GM12878 (cell line): ENCODE results near the gene TBXA2R. TPM values are rescaled to one million over a fixed set of nuclear protein-coding genes. Genes with fewer than 3 reads are reported as not detected.

ENCODE experiments used
- ATAC-seq: fragments of 200-7000 bp; cut with Tn5 transposase; 3 replicates; pipeline ENCODE4 v1.9.1; 2020; ENCODE audit warnings: mild to moderate bottlenecking, moderate library complexity
- BruUV-seq: library from RNA; stranded (reverse); fragments of 400-500 nt; replicated peaks from 2 replicates; lab custom pipeline; 2021; lab: Mats Ljungman, UMichigan
- CTCF ChIA-PET: fragments of 300-600 bp; sonication (Branson Sonifier 250); formaldehyde crosslinking; extraction: SDS; loops from one replicate; lab custom pipeline; 2021; ENCODE audit warnings: inconsistent platforms; lab: Yijun Ruan, JAX
- POLR2A ChIA-PET: fragments of 350-600 bp; formaldehyde crosslinking; extraction: SDS; loops from one replicate; lab custom pipeline; 2021; ENCODE audit warnings: inconsistent platforms; lab: Charles Lee
- RAD21 ChIA-PET: fragments of 300-600 bp; sonication (Branson Sonifier 250); formaldehyde crosslinking; loops from one replicate; lab custom pipeline; 2023; ENCODE audit warnings: antibody characterized with exemption; ENCODE audit not compliant: unreplicated experiment; lab: Charles Lee
- SMC1A ChIA-PET: fragments of 300-600 bp; sonication (Branson Sonifier 250); formaldehyde crosslinking; loops from one replicate; lab custom pipeline; 2023; ENCODE audit not compliant: unreplicated experiment, uncharacterized antibody; lab: Charles Lee
- DNase-seq: peaks from one replicate; pipeline ENCODE4 v3.0.0-alpha.2; 2011; ENCODE audit warnings: low read depth, low spot score
- FAIRE-seq: peaks from 3 replicates; lab custom pipeline; 2011; peaks lifted over from hg19 to GRCh38; lab: Jason Lieb, UNC
- H2AFZ ChIP-seq: 2 replicates; pipeline ENCODE4 v1.6.0; 2011; ENCODE audit warnings: low read depth, low read length, control low read depth; ENCODE audit not compliant: control insufficient read depth
- H3K27ac ChIP-seq: 2 replicates; pipeline ENCODE4 v1.5.1; 2011; ENCODE audit warnings: control low read depth; ENCODE audit not compliant: control insufficient read depth, insufficient read depth
- H3K27me3 ChIP-seq, 2 experiments: replicated peaks in 1 of 2; 2 replicates each; pipeline versions ENCODE4 v1.6.0 to v1.6.1; 2011; ENCODE audit warnings: low read length in 1 of 2; ENCODE audit not compliant: control insufficient read depth in 2 of 2, insufficient read depth in 2 of 2
- H3K36me3 ChIP-seq, 2 experiments: 2 replicates each; pipeline ENCODE4 v1.5.1; 2011; ENCODE audit warnings: low read length in 1 of 2; ENCODE audit not compliant: control insufficient read depth in 2 of 2, insufficient read depth in 2 of 2
- H3K4me1 ChIP-seq: 2 replicates; pipeline ENCODE4 v1.6.1; 2011; ENCODE audit warnings: mild to moderate bottlenecking, low read length, moderate library complexity, mixed read lengths; ENCODE audit not compliant: control insufficient read depth, insufficient read depth
- H3K4me2 ChIP-seq: 2 replicates; pipeline ENCODE4 v1.6.0; 2011; ENCODE audit warnings: control low read depth; ENCODE audit not compliant: control insufficient read depth, insufficient read depth
- H3K4me3 ChIP-seq: fragments of 200-600 bp; sonication (generic); 2 replicates; pipeline ENCODE4 v1.5.1; 2016
- H3K79me2 ChIP-seq: 2 replicates; pipeline ENCODE4 v1.6.0; 2011; ENCODE audit warnings: low read length; ENCODE audit not compliant: control insufficient read depth, insufficient read depth
- H3K9ac ChIP-seq: 2 replicates; pipeline ENCODE4 v1.8.0; 2011; ENCODE audit warnings: low read length, control low read depth, mixed read lengths; ENCODE audit not compliant: control insufficient read depth, insufficient read depth
- H3K9me3 ChIP-seq: replicated peaks from 3 replicates; pipeline ENCODE4 v1.5.1; 2011; ENCODE audit warnings: mild to moderate bottlenecking, low read length; ENCODE audit not compliant: control insufficient read depth, insufficient read depth
- H4K20me1 ChIP-seq: 2 replicates; pipeline ENCODE4 v1.6.0; 2011; ENCODE audit not compliant: control insufficient read depth, insufficient read depth
- ASH2L ChIP-seq: fragments of 300-600, 200-600 bp; sonication (generic); IDR thresholded peaks from 2 replicates; pipeline ENCODE4 v1.6.1; 2017; ENCODE audit warnings: low read depth, mild to moderate bottlenecking, borderline replicate concordance
- BHLHE40 ChIP-seq, 2 experiments: fragments of 450-650 bp in 1 of 2; IDR thresholded peaks; 2 replicates each; pipeline ENCODE4 v1.6.1; 2011 to 2017; ENCODE audit warnings: low read depth in 2 of 2, borderline replicate concordance in 1 of 2, improper control_type of control experiment in 1 of 2, low read length in 1 of 2, mild to moderate bottlenecking in 1 of 2
- DPF2 ChIP-seq: fragments of 450-650 bp; IDR thresholded peaks from 2 replicates; pipeline ENCODE4 v1.6.1; 2017; ENCODE audit warnings: mild to moderate bottlenecking
- FOXM1 ChIP-seq: IDR thresholded peaks from 2 replicates; pipeline ENCODE4 v1.6.1; 2012; ENCODE audit warnings: low read depth, mild to moderate bottlenecking, inconsistent platforms, low read length, moderate library complexity
- GATAD2B ChIP-seq: fragments of 450-650 bp; conservative IDR thresholded peaks from 2 replicates; pipeline ENCODE4 v1.6.1; 2017; ENCODE audit warnings: low read depth, mild to moderate bottlenecking, moderate library complexity
- IKZF1 ChIP-seq: fragments of 450-650 bp; conservative IDR thresholded peaks from 2 replicates; pipeline ENCODE4 v1.6.1; 2017; ENCODE audit warnings: antibody characterized with exemption, mild to moderate bottlenecking
- JUNB ChIP-seq: IDR thresholded peaks from 2 replicates; pipeline ENCODE4 v1.6.1; 2016; ENCODE audit warnings: antibody characterized with exemption, mild to moderate bottlenecking
- LARP7 ChIP-seq: fragments of 450-650 bp; IDR thresholded peaks from 2 replicates; pipeline ENCODE4 v1.6.1; 2017; ENCODE audit warnings: mild to moderate bottlenecking
- MEF2B ChIP-seq: fragments of 450-650 bp; IDR thresholded peaks from 2 replicates; pipeline ENCODE4 v1.6.1; 2018; ENCODE audit warnings: mild to moderate bottlenecking, moderate library complexity; ENCODE audit not compliant: partially characterized antibody, poor library complexity, severe bottlenecking
- MTA2 ChIP-seq: fragments of 450-650 bp; IDR thresholded peaks from 2 replicates; pipeline ENCODE4 v1.6.1; 2016; ENCODE audit warnings: low read depth, mild to moderate bottlenecking, moderate library complexity
- NFYB ChIP-seq: IDR thresholded peaks from 2 replicates; pipeline ENCODE4 v1.6.1; 2011; ENCODE audit warnings: low read depth, mild to moderate bottlenecking, low read length, improper control_type of control experiment, moderate library complexity; ENCODE audit not compliant: insufficient read depth
- POLR2A ChIP-seq: IDR thresholded peaks from 2 replicates; pipeline ENCODE4 v1.6.1; 2011; ENCODE audit warnings: low read depth, mild to moderate bottlenecking, low read length
- RAD51 ChIP-seq: fragments of 450-650 bp; IDR thresholded peaks from 2 replicates; pipeline ENCODE4 v1.6.1; 2016; ENCODE audit warnings: moderate library complexity, mild to moderate bottlenecking, inconsistent platforms
- RUNX3 ChIP-seq: IDR thresholded peaks from 2 replicates; pipeline ENCODE4 v1.6.1; 2012; ENCODE audit warnings: low read length, inconsistent platforms
- YY1 ChIP-seq: IDR thresholded peaks from 2 replicates; pipeline ENCODE4 v1.6.1; 2011; ENCODE audit warnings: low read depth, mild to moderate bottlenecking, low read length
- ZNF622 ChIP-seq: fragments of 450-650 bp; IDR thresholded peaks from 2 replicates; pipeline ENCODE4 v1.6.1; 2017; ENCODE audit warnings: mild to moderate bottlenecking, inconsistent platforms
- WGBS: methylation state at CpG from one replicate; pipeline ENCODE4 v1.1.6; 2016; ENCODE audit warnings: low lambda C conversion rate; ENCODE audit not compliant: insufficient replicate concordance, insufficient coverage; ENCODE audit errors: missing lambda C conversion rate; 5-methylcytosine and 5-hydroxymethylcytosine counted together
- in situ Hi-C: fragments of 300-500 bp; cut with MboI; formaldehyde crosslinking; loops from 9 replicates; pipeline ENCODE4 v1.14.3; 2018; ENCODE audit warnings: mixed read lengths
- intact Hi-C: fragments of 100-400 bp; cut with micrococcal nuclease; formaldehyde crosslinking; loops from one replicate; pipeline ENCODE4 v1.14.2; 2022; ENCODE audit not compliant: unreplicated experiment
- polyA plus RNA-seq, 11 experiments: library from polyadenylated mRNA; depleted of rRNA in 4 of 11; unstranded in 6 of 11; stranded (reverse) in 5 of 11; fragments of >200 nt; fragmentation: Nextera tagmentation in 4 of 11; fragmentation: Illumina TruSeq in 1 of 11; extraction: Ambion mirVana in 4 of 11; extraction: Trizol in 1 of 11; gene quantifications; 1 replicate in 1 of 11; 2 replicates in 10 of 11; pipeline versions ENCODE4 v1.2.1 to v1.2.3, GENCODE V29; 2011 to 2016; ENCODE audit warnings: inconsistent platforms in 2 of 11, missing spikeins in 2 of 11, low read depth in 1 of 11
- total RNA-seq, 4 experiments: library from RNA; depleted of rRNA in 3 of 4; stranded (reverse); fragments of >200 nt in 3 of 4; fragmentation: Illumina TruSeq in 1 of 4; extraction: Trizol in 1 of 4; gene quantifications; 2 replicates each; pipeline versions ENCODE4 v1.2.1 to v1.2.3, GENCODE V29; 2013 to 2021
- TF ChIP-seq, protein P1 (sequence below): IDR thresholded peaks from 2 replicates; pipeline ENCODE4 v1.6.1; 2011; ENCODE audit warnings: borderline replicate concordance, low read depth, mild to moderate bottlenecking, moderate library complexity, mixed read lengths, low read length; ENCODE audit not compliant: insufficient read depth; ENCODE audit errors: extremely low read length

Gene TBXA2R
- total and polyA plus RNA-seq, 10 of the 15 experiments (the other 5 are each of a cell fraction or from before 2014, with no cell fraction given) = 0.03 TPM; not detected in 8

DNA sequence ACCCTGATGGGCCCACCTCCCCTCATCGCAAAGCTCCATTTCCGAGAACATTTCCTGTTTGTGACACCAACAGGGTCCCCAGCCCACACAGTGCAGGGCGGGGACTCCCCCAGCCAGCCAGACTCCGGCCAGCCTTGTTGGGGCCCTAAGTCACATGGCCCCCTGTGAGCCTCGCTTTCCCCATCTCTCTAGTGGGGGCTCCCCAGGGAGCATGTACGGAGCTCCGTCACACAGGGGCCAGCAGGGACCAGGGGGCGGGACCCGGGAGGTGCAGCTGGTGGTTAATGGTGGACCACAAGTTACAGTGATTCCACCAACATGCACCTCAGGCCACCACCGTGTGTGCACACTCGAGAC is 1.7 kb downstream of the TBXA2R start:
- SMC1A ChIA-PET = no interaction called here
- Histone ChIP-seq H3K27ac (no peak overlapping the region), H3K4me2 (peak overlapping the region; percentile 15; the same call in 1 of the 2 replicates), H2AFZ (peak overlapping the region; percentile 28), H3K9ac (no peak overlapping the region), H3K4me3 (no peak overlapping the region), H4K20me1 (no peaks in the 10 kb centered on the region), H3K36me3 (no peaks in the 10 kb centered on the region), H3K27me3 (no peaks in the 10 kb centered on the region), H3K79me2 (no peaks in the 10 kb centered on the region), H3K4me1 (peaks cover 12% of the 10 kb centered on the region), H3K9me3 (no peaks in the 10 kb centered on the region)
- peak; percentile 11 for DNase-seq
- intact Hi-C loops = loop anchor here (5.0 kb wide), 1 partner anchor 33 kb away; the partner anchor contains the start of gene HMG20B
- FAIRE-seq = no peak
- TF ChIP-seq POLR2A (peak; percentile 31; the same call in 1 of the 2 replicates), BHLHE40 (IDR thresholded peaks at IDR 0.05; ENCODE audit: borderline replicate concordance in 1 of 2, low read depth in 2 of 2, low read length in 1 of 2) (peak in 1 of 2 experiments; percentile 28; a peak in 1 of 4 replicates), LARP7 (no peak), IKZF1 (peak; percentile 25; the same call in 1 of the 2 replicates), GATAD2B (peak; percentile 75), FOXM1 (no peak), DPF2 (peak; percentile 64; the same call in 1 of the 2 replicates), RUNX3 (peak; percentile 29), ZNF622 (no peak), MEF2B (peak; percentile 82), YY1 (0 out of 2 replicates have a peak, but pooled peaks have one; percentile 18), MTA2 (0 out of 2 replicates have a peak, but pooled peaks have one; percentile 16), ASH2L (no peak), NFYB (no peak), JUNB (no peak), RAD51 (peak; percentile 54)
- TF ChIP-seq, protein P1, sequence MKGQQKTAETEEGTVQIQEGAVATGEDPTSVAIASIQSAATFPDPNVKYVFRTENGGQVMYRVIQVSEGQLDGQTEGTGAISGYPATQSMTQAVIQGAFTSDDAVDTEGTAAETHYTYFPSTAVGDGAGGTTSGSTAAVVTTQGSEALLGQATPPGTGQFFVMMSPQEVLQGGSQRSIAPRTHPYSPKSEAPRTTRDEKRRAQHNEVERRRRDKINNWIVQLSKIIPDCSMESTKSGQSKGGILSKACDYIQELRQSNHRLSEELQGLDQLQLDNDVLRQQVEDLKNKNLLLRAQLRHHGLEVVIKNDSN = peak; percentile 36
- no TSS peak for BruUV-seq
- WGBS = under 1% methylated on average over 11 of the region's 11 CpGs
- RAD21 ChIA-PET = interaction anchor here (0.6 to 1.4 kb wide), 3 partner anchors 16 to 59 kb away, joined by 3 read pairs; no protein-coding TSS in a partner anchor
- POLR2A ChIA-PET = interaction anchor here (1.3 kb wide), 1 partner anchor 14 kb away, joined by 3 read pairs; no protein-coding TSS in a partner anchor
- in situ Hi-C loops = no loop called here
- ATAC-seq = peak; percentile 68
- CTCF ChIA-PET = interaction anchor here (1.5 kb wide), 2 partner anchors 18 to 60 kb away, joined by 3 to 4 read pairs; no protein-coding TSS in a partner anchor
